SU-DHL-6 (cell line): ENCODE data around the gene RAD51B.
A peak's percentile ranks its signal among the peaks of the same experiment; 100 is the strongest.

Experiments
- H2AFZ ChIP-seq: fragments of 200-600 bp; sonication (generic); 2 replicates; pipeline ENCODE4 v1.6.1; 2014; ENCODE audit warnings: low read depth, mild to moderate bottlenecking, moderate library complexity, mixed read lengths, antibody characterized with exemption, low read length; ENCODE audit not compliant: severe bottlenecking
- H3F3A ChIP-seq: fragments of 200-600 bp; shearing (Covaris generic); 2 replicates; pipeline ENCODE4 v1.6.0; 2016; ENCODE audit warnings: antibody characterized with exemption, mild to moderate bottlenecking; ENCODE audit not compliant: insufficient read depth
- H3K27ac ChIP-seq: fragments of 200-600 bp; sonication (generic); 2 replicates; pipeline ENCODE4 v1.5.1; 2016; ENCODE audit warnings: low read depth, mild to moderate bottlenecking, low read length, moderate library complexity, mixed read lengths
- H3K27me3 ChIP-seq: fragments of 200-600 bp; sonication (generic), shearing (Covaris generic); 2 replicates; pipeline ENCODE4 v1.6.0; 2014; ENCODE audit warnings: mild to moderate bottlenecking, low read length
- H3K36me3 ChIP-seq: fragments of 200-600 bp; sonication (generic); 2 replicates; pipeline ENCODE4 v1.6.1; 2014; ENCODE audit warnings: mild to moderate bottlenecking, low read length, mixed read lengths
- H3K4me2 ChIP-seq: fragments of 300-600, 200-600 bp; shearing (Covaris generic), sonication (generic); 2 replicates; pipeline ENCODE4 v1.6.0; 2014; ENCODE audit warnings: low read length, low read depth, mild to moderate bottlenecking; ENCODE audit not compliant: poor library complexity, severe bottlenecking
- H3K4me3 ChIP-seq: fragments of 200-600 bp; sonication (generic); 2 replicates; pipeline ENCODE4 v1.5.1; 2014; ENCODE audit warnings: antibody characterized with exemption, low read length, mild to moderate bottlenecking, mixed read lengths; ENCODE audit not compliant: insufficient read depth, poor library complexity, severe bottlenecking
- H3K79me2 ChIP-seq: fragments of 200-600 bp; sonication (generic); 2 replicates; pipeline ENCODE4 v1.6.1; 2014; ENCODE audit warnings: mild to moderate bottlenecking, low read length, moderate library complexity; ENCODE audit not compliant: insufficient read depth
- H3K9ac ChIP-seq: fragments of 200-600 bp; sonication (generic); 2 replicates; pipeline ENCODE4 v1.7.0; 2014; ENCODE audit warnings: mild to moderate bottlenecking, low read length
- H3K9me2 ChIP-seq: fragments of 200-600 bp; sonication (generic); replicated peaks from 2 replicates; pipeline ENCODE4 v1.6.1; 2014; ENCODE audit warnings: low read length; ENCODE audit not compliant: insufficient read depth
- H3K9me3 ChIP-seq: fragments of 200-600 bp; sonication (generic); 2 replicates; pipeline ENCODE4 v1.6.1; 2014; ENCODE audit warnings: low read length, mixed read lengths; ENCODE audit not compliant: insufficient read depth
- H4K20me1 ChIP-seq: fragments of 200-600 bp; sonication (generic); 2 replicates; pipeline ENCODE4 v1.6.1; 2014; ENCODE audit warnings: low read depth, mild to moderate bottlenecking, antibody characterized with exemption, low read length, moderate library complexity, mixed read lengths
- CTCF ChIP-seq: fragments of 200-600 bp; sonication (generic); IDR thresholded peaks from one replicate; pipeline ENCODE4 v1.5.1; 2017; ENCODE audit warnings: antibody characterized with exemption, mild to moderate bottlenecking, low read length, moderate library complexity; ENCODE audit not compliant: insufficient read depth, poor library complexity, severe bottlenecking
- EZH2phosphoT487 ChIP-seq: fragments of 200-600 bp; sonication (generic), shearing (Covaris generic); conservative IDR thresholded peaks from 2 replicates; pipeline ENCODE4 v1.6.1; 2018; ENCODE audit warnings: mild to moderate bottlenecking, antibody characterized with exemption, low read length, moderate library complexity, mixed read lengths

The RAD51B gene

GRCh38 chr14:68246786-68247105, 427.2 kb downstream of the RAD51B start:
- Histone ChIP-seq H3F3A (peaks cover 13% of the 10 kb centered on the region), H3K4me2 (no peak overlapping the region), H3K27me3 (no peaks in the 10 kb centered on the region), H3K27ac (no peak overlapping the region), H3K9me3 (no peaks in the 10 kb centered on the region), H3K4me3 (no peak overlapping the region), H3K9ac (no peak overlapping the region), H3K79me2 (no peaks in the 10 kb centered on the region), H4K20me1 (no peaks in the 10 kb centered on the region), H3K9me2 (no peaks in the 10 kb centered on the region), H2AFZ (no peak overlapping the region), H3K36me3 (no peaks in the 10 kb centered on the region)
- TF ChIP-seq CTCF: no peak
- no peak for TF ChIP-seq EZH2phosphoT487

- Histone ChIP-seq H2AFZ (no peak overlapping the region), H4K20me1 (no peaks in the 10 kb centered on the region), H3K27ac (no peak overlapping the region), H3K9me3 (no peaks in the 10 kb centered on the region), H3K9ac (no peak overlapping the region), H3K79me2 (no peaks in the 10 kb centered on the region), H3K27me3 (no peaks in the 10 kb centered on the region), H3K36me3 (no peaks in the 10 kb centered on the region; the same call in 1 of the 2 replicates), H3K9me2 (no peaks in the 10 kb centered on the region), H3F3A (peaks cover 13% of the 10 kb centered on the region), H3K4me3 (no peak overlapping the region), H3K4me2 (no peak overlapping the region)
- TF ChIP-seq CTCF (no peak), EZH2phosphoT487 (no peak)
Measured at GRCh38 chr14:68247274-68247673, 427.7 kb downstream of the RAD51B start.

DNA sequence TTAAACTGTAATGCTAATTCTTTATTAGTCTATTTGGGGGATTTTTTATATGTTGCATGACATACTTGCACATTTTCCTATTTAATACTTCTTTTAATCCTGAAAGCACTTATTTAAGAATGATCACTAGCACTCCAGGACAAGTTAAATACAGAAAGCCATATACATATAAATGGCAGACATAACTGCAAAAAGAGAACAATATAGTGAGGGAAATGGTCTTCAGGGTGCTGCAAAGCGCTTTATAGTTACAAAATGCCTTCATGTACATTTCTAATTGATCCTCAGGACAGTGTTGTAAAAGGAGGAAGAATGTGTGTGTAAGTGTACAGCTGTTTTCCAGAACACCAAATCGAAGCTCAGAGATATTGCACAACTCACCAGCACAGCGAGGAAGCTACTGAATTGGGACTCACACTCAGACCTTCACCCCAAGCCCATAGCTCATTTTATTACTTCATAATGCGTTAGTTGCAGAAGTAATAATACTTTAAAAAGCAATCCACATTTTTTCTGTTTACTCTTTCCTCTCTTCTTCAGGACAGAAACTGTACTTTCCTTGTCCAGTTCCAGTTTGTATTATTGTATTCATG, 428.2 kb downstream of the RAD51B start:
- Histone ChIP-seq H3K4me3 (no peak overlapping the region), H3K9ac (peak overlapping the region; percentile 49), H3K27ac (no peak overlapping the region), H3K36me3 (no peaks in the 10 kb centered on the region; the same call in 1 of the 2 replicates), H3F3A (peaks cover 13% of the 10 kb centered on the region), H3K9me3 (no peaks in the 10 kb centered on the region), H3K9me2 (no peaks in the 10 kb centered on the region), H3K27me3 (no peaks in the 10 kb centered on the region), H2AFZ (no peak overlapping the region), H3K4me2 (no peak overlapping the region), H3K79me2 (no peaks in the 10 kb centered on the region), H4K20me1 (no peaks in the 10 kb centered on the region)
- TF ChIP-seq EZH2phosphoT487 (no peak), CTCF (no peak)
